Liver (tissue), 3 donors: ENCODE results near the gene CNTLN.

ENCODE experiments used
- FOXA1 ChIP-seq: IDR thresholded peaks from 2 replicates; pipeline ENCODE4 v1.6.1; 2016; ENCODE audit warnings: antibody characterized with exemption
- FOXA2 ChIP-seq: IDR thresholded peaks from 2 replicates; pipeline ENCODE4 v1.6.1; 2016; ENCODE audit warnings: antibody characterized with exemption
- HNF4A ChIP-seq, 2 donors: conservative IDR thresholded peaks; 2 replicates each; pipeline ENCODE4 v1.6.1; 2016; ENCODE audit warnings: antibody characterized with exemption in 2 of 2, mild to moderate bottlenecking in 2 of 2
- JUND ChIP-seq, 2 donors: IDR thresholded peaks; 2 replicates each; pipeline ENCODE4 v1.6.1; 2016; ENCODE audit warnings: antibody characterized with exemption in 2 of 2
- MAX ChIP-seq: IDR thresholded peaks from 2 replicates; pipeline ENCODE4 v1.6.1; 2016; ENCODE audit warnings: antibody characterized with exemption
- NR2F2 ChIP-seq: IDR thresholded peaks from 2 replicates; pipeline ENCODE4 v1.6.1; 2016; ENCODE audit warnings: antibody characterized with exemption
- RAD21 ChIP-seq, 2 donors: IDR thresholded peaks; 2 replicates each; pipeline ENCODE4 v1.6.1; 2016; ENCODE audit warnings: antibody characterized with exemption in 2 of 2, mild to moderate bottlenecking in 2 of 2
- RXRA ChIP-seq, 2 donors: IDR thresholded peaks; 2 replicates each; pipeline ENCODE4 v1.6.1; 2017 to 2018; ENCODE audit warnings: antibody characterized with exemption in 2 of 2, mild to moderate bottlenecking in 1 of 2
- SP1 ChIP-seq: IDR thresholded peaks from 2 replicates; pipeline ENCODE4 v1.6.1; 2018; ENCODE audit warnings: antibody characterized with exemption, mild to moderate bottlenecking
- TAF1 ChIP-seq: conservative IDR thresholded peaks from 2 replicates; pipeline ENCODE4 v1.6.1; 2016; ENCODE audit warnings: antibody characterized with exemption, mild to moderate bottlenecking
- YY1 ChIP-seq: IDR thresholded peaks from 2 replicates; pipeline ENCODE4 v1.6.1; 2016; ENCODE audit warnings: antibody characterized with exemption, mild to moderate bottlenecking
- TF ChIP-seq, protein P1 (sequence below): fragments of 150-350 bp; IDR thresholded peaks from 2 replicates; pipeline ENCODE4 v1.5.1; 2017; ENCODE audit warnings: improper control_type of control experiment, low read depth, low read length; ENCODE audit not compliant: missing input control
- TF ChIP-seq, protein P2 (sequence below): IDR thresholded peaks from 2 replicates; pipeline ENCODE4 v1.6.1; 2016; ENCODE audit warnings: antibody characterized with exemption
- donor health status: healthy.
- donor health status: healthy.

DNA sequence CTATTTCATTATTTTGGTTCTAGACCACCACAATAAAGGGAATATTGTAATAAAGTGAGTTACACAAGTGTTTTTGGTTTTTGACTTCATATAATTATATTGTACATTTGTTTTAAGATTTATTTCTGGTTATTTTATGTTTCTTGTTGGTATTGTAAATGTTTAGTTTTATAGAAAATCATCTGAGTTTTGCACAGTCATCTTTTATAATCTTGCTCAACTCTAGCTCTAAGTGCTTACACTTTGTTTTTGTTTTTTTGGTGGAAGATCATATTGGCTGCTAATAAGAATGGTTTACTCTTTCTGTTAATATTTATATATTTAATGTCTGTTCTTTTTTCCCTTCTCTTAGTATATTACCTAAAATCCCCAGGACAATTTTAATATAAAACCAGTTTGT, 135.0 kb downstream of the CNTLN start:
- TF ChIP-seq, protein P1, sequence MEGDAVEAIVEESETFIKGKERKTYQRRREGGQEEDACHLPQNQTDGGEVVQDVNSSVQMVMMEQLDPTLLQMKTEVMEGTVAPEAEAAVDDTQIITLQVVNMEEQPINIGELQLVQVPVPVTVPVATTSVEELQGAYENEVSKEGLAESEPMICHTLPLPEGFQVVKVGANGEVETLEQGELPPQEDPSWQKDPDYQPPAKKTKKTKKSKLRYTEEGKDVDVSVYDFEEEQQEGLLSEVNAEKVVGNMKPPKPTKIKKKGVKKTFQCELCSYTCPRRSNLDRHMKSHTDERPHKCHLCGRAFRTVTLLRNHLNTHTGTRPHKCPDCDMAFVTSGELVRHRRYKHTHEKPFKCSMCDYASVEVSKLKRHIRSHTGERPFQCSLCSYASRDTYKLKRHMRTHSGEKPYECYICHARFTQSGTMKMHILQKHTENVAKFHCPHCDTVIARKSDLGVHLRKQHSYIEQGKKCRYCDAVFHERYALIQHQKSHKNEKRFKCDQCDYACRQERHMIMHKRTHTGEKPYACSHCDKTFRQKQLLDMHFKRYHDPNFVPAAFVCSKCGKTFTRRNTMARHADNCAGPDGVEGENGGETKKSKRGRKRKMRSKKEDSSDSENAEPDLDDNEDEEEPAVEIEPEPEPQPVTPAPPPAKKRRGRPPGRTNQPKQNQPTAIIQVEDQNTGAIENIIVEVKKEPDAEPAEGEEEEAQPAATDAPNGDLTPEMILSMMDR, result no peak
- TF ChIP-seq FOXA1, result no peak
- no peak for TF ChIP-seq RAD21 (IDR thresholded peaks at IDR 0.05)
- TF ChIP-seq YY1, result no peak
- no peak for TF ChIP-seq SP1
- no peak for TF ChIP-seq RXRA (IDR thresholded peaks at IDR 0.05)
- TF ChIP-seq, protein P2, sequence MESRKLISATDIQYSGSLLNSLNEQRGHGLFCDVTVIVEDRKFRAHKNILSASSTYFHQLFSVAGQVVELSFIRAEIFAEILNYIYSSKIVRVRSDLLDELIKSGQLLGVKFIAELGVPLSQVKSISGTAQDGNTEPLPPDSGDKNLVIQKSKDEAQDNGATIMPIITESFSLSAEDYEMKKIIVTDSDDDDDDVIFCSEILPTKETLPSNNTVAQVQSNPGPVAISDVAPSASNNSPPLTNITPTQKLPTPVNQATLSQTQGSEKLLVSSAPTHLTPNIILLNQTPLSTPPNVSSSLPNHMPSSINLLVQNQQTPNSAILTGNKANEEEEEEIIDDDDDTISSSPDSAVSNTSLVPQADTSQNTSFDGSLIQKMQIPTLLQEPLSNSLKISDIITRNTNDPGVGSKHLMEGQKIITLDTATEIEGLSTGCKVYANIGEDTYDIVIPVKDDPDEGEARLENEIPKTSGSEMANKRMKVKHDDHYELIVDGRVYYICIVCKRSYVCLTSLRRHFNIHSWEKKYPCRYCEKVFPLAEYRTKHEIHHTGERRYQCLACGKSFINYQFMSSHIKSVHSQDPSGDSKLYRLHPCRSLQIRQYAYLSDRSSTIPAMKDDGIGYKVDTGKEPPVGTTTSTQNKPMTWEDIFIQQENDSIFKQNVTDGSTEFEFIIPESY, result no peak
- TF ChIP-seq MAX, result no peak
- no peak for TF ChIP-seq HNF4A (conservative IDR thresholded peaks at IDR 0.05)
- no peak for TF ChIP-seq TAF1
- TF ChIP-seq FOXA2, result no peak
- no peak for TF ChIP-seq JUND (IDR thresholded peaks at IDR 0.05)
- no peak for TF ChIP-seq NR2F2
